ENCODE measurements around the gene KRTAP20-4.

KRTAP20-4 gene

DNA sequence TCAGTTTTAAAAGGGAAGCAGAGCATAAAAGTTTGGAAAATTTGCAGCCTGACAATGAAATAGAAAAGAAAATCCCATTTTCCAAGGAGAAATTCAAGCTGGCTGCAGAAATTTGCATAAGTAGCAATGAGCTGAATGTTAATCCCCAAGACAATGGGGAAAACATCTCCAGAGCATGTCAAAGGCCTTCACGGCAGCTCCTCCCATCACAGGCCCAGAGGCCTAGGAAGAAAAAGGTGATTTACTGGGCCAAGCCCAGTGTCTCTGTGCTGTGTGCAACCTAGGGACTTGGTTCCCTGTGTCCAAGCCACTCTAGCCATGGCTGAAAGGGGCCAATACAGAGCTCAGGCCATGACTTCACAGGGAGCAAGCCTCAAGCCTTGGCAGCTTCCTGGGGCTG is 48.3 kb downstream of the KRTAP20-4 start:
- DNase-seq, result no peak
